ENCODE measurements around the gene FNDC3B. TPM values are rescaled to one million over a fixed set of nuclear protein-coding genes. Genes with fewer than 3 reads are reported as not detected.

Gene FNDC3B
- total RNA-seq, 4 donors from 2014 or later, result 23.9 to 61.9 (median 37.0) TPM

DNA sequence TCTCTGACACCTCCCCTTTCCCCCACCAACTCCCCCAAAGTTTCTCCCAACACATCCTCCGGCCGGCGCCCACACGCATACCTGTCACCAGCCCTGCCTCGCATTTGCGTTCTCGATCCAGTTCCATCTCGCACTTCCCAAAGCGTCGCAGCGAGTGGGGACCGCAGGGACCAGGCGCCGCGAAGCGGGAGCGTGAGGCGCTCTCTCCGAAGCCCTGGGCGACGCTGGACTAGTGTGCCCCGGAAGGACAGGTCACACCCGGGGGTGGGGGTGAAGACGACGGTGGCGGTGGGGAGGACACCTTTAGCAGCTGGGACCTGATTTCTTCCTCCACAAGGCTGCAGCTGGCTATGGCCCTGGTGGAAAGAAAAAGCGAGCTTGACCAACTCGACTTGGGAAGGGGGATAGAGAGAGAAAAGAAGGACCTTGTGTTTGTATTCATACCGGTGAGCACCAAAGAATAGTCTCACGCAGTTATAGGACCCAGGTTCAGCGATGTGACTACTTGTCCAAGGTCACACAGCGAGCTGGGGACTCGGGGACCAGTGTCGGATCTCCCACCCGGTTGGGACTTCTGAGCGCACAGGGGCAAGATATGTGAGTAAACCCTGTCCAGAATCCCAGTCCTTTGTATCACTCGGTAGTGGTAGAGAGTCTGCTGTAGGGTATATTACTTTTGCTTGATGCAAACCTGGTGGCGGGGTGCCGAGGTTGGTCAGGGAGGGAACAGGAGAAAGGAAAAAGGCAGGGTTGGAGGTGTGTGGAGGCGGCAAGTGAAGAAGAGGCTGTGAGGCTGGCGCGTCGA lies 409.5 kb downstream of the FNDC3B start:
- Histone ChIP-seq H3K4me3 (no peak overlapping the region), H3K27me3 (peaks cover 62% of the 10 kb centered on the region), H3K27ac (no peak overlapping the region), H3K4me1 (peaks cover 24% of the 10 kb centered on the region), H3K36me3 (no peaks in the 10 kb centered on the region), H3K9me3 (no peaks in the 10 kb centered on the region)
- 12% methylated on average over 43 of the region's 43 CpGs for WGBS
- DNase-seq (ENCODE audit: low spot score in 2 of 2), result no peak
- TF ChIP-seq POLR2AphosphoS5 (IDR thresholded peaks at IDR 0.05), result no peak

DNA sequence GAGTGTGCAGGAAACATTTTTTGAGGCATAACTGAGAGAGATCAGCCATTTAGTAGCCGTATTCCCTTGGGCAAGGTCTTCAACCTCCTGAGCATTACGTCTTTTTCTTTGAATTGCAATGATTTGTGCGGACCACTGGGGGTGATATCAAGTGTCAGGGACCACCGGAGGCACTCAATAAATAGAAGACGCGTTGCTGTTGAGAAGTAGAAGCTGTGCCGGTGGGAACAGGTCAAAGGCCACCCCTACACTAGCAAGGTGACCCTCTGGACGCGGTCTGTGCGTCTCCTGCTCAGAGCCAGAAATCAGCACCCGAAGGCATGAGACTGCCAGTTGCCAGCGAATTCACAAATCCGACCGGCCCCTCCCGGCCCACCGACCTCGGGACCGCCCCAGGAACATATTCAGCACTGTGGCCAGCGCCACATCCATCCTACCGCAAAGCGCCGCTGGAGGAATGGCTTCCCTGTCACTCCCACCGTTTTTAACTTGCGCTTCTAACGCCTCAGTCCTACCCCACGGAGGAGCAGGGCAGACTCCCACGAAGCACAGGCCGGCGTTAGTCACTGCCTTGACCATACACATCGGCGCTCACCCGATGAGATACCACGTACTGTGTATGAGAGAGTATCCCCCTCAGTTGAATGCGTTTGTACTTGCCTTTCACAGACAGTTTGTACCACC lies 410.2 kb downstream of the FNDC3B start:
- Histone ChIP-seq H3K4me1 (peaks cover 24% of the 10 kb centered on the region), H3K27ac (no peak overlapping the region), H3K9me3 (no peaks in the 10 kb centered on the region), H3K4me3 (no peak overlapping the region), H3K36me3 (no peaks in the 10 kb centered on the region), H3K27me3 (peaks cover 62% of the 10 kb centered on the region)
- TF ChIP-seq, protein P1, sequence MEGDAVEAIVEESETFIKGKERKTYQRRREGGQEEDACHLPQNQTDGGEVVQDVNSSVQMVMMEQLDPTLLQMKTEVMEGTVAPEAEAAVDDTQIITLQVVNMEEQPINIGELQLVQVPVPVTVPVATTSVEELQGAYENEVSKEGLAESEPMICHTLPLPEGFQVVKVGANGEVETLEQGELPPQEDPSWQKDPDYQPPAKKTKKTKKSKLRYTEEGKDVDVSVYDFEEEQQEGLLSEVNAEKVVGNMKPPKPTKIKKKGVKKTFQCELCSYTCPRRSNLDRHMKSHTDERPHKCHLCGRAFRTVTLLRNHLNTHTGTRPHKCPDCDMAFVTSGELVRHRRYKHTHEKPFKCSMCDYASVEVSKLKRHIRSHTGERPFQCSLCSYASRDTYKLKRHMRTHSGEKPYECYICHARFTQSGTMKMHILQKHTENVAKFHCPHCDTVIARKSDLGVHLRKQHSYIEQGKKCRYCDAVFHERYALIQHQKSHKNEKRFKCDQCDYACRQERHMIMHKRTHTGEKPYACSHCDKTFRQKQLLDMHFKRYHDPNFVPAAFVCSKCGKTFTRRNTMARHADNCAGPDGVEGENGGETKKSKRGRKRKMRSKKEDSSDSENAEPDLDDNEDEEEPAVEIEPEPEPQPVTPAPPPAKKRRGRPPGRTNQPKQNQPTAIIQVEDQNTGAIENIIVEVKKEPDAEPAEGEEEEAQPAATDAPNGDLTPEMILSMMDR (IDR thresholded peaks at IDR 0.05), result no peak
- TF ChIP-seq POLR2A (IDR thresholded peaks at IDR 0.05) (no peak), EP300 (IDR thresholded peaks at IDR 0.05) (no peak), POLR2AphosphoS5 (IDR thresholded peaks at IDR 0.05) (no peak)
- 8% methylated on average over 33 of the region's 34 CpGs for WGBS
- DNase-seq (ENCODE audit: low spot score in 2 of 2), result no peak

Other genes starting within 250 kb of the FNDC3B start
- 10 to 100 TPM; 49.0 to 66.0 (median 55.1) TPM for gene PLD1, start 229.1 kb upstream of the FNDC3B start, total RNA-seq
- not detected for gene TMEM212, start 196.2 kb upstream of the FNDC3B start, total RNA-seq

All from suprapubic skin (tissue), 4 donors.